Endothelial cell of umbilical vein (primary cell): Measurements from ENCODE around the gene CD276.

Experiments
- CTCF ChIP-seq, 2 donors: IDR thresholded peaks; 1 replicate in 1 of 2; 2 replicates in 1 of 2; pipeline ENCODE4 v1.5.1; 2011; ENCODE audit warnings: low read length in 2 of 2, mild to moderate bottlenecking in 2 of 2, moderate library complexity in 2 of 2, control low read depth in 1 of 2, inconsistent platforms in 1 of 2, low read depth in 1 of 2; ENCODE audit not compliant: insufficient read depth in 1 of 2; ENCODE audit errors: extremely low read depth in 1 of 2
- MAX ChIP-seq: IDR thresholded peaks from 2 replicates; pipeline ENCODE4 v1.6.1; 2011; ENCODE audit not compliant: insufficient read depth, insufficient read length
- POLR2A ChIP-seq: IDR thresholded peaks from 2 replicates; pipeline ENCODE4 v1.6.1; 2012; ENCODE audit warnings: low read depth, mild to moderate bottlenecking, control low read depth, low read length
- POLR2AphosphoS5 ChIP-seq: IDR thresholded peaks from 2 replicates; pipeline ENCODE4 v1.6.1; 2012; ENCODE audit warnings: low read depth, mild to moderate bottlenecking, control low read depth, low read length, moderate library complexity; ENCODE audit not compliant: insufficient read depth

GRCh38 chr15:73737535-73737934 lies 53.4 kb downstream of the CD276 start:
- TF ChIP-seq CTCF (IDR thresholded peaks at IDR 0.05; ENCODE audit: extremely low read depth in 1 of 2, insufficient read depth in 1 of 2, low read depth in 1 of 2, low read length in 2 of 2) (no peak), POLR2AphosphoS5 (no peak), MAX (no peak), POLR2A (no peak)
